H1 (cell line): ENCODE measurements around the gene FRMD4A. TPM values are rescaled to one million over a fixed set of nuclear protein-coding genes. Genes with fewer than 3 reads are reported as not detected.

Experiments
- CTCF ChIA-PET: fragments of 300-600 bp; sonication (Branson Sonifier 250); formaldehyde crosslinking; loops from one replicate; lab custom pipeline; 2021; ENCODE audit not compliant: partially characterized antibody; lab: Charles Lee
- POLR2A ChIA-PET: fragments of 300-600 bp; sonication (Branson Sonifier 250); formaldehyde crosslinking; loops from one replicate; lab custom pipeline; 2021; ENCODE audit warnings: inconsistent platforms; ENCODE audit not compliant: partially characterized antibody; lab: Charles Lee
- DNase-seq, 2 experiments: peaks; one replicate each; pipeline versions ENCODE4 v3.0.0 to v3.0.0-alpha.2; 2010 to 2022; ENCODE audit warnings: low spot score in 2 of 2, low read depth in 1 of 2, mixed read lengths in 1 of 2
- FAIRE-seq: peaks from 2 replicates; lab custom pipeline; 2011; peaks lifted over from hg19 to GRCh38; lab: Jason Lieb, UNC
- H2AFZ ChIP-seq: 2 replicates; pipeline ENCODE4 v1.8.1; 2012; ENCODE audit warnings: low read length, inconsistent platforms
- H2AK5ac ChIP-seq: 2 replicates; pipeline ENCODE4 v1.6.1; 2013; ENCODE audit warnings: low read depth, low read length
- H2BK120ac ChIP-seq: replicated peaks from 2 replicates; pipeline ENCODE3; 2013; ENCODE audit warnings: low read depth, low read length, inconsistent platforms
- H2BK12ac ChIP-seq: 2 replicates; pipeline ENCODE4 v1.6.1; 2013; ENCODE audit warnings: low read depth, low read length
- H2BK15ac ChIP-seq: 2 replicates; pipeline ENCODE4 v1.6.1; 2013; ENCODE audit warnings: low read length
- H2BK20ac ChIP-seq: 2 replicates; pipeline ENCODE4 v1.6.1; 2013; ENCODE audit warnings: low read length
- H2BK5ac ChIP-seq: 2 replicates; pipeline ENCODE4 v1.6.1; 2013; ENCODE audit warnings: low read depth, low read length
- H3K14ac ChIP-seq: 2 replicates; pipeline ENCODE4 v1.6.1; 2013; ENCODE audit warnings: inconsistent platforms; ENCODE audit not compliant: insufficient read length
- H3K18ac ChIP-seq: 2 replicates; pipeline ENCODE4 v1.6.1; 2013; ENCODE audit warnings: low read length; ENCODE audit errors: extremely low read depth
- H3K23ac ChIP-seq: 2 replicates; pipeline ENCODE4 v1.6.1; 2013; ENCODE audit warnings: inconsistent platforms; ENCODE audit not compliant: insufficient read length
- H3K23me2 ChIP-seq: 2 replicates; pipeline ENCODE4 v1.6.1; 2013; ENCODE audit warnings: low read depth, low read length
- H3K27ac ChIP-seq: 2 replicates; pipeline ENCODE4 v1.6.1; 2011; ENCODE audit warnings: low read depth, low read length, inconsistent platforms
- H3K27me3 ChIP-seq, 4 experiments: replicated peaks in 1 of 4; 1 replicate in 1 of 4; 2 replicates in 3 of 4; pipeline versions ENCODE4 v1.6.1 to v1.8.1; 2011 to 2013; ENCODE audit warnings: low read length in 3 of 4, mild to moderate bottlenecking in 3 of 4, inconsistent platforms in 2 of 4, mixed read lengths in 2 of 4, moderate library complexity in 1 of 4; ENCODE audit not compliant: control insufficient read depth in 3 of 4, insufficient read depth in 3 of 4; ENCODE audit errors: extremely low read depth in 1 of 4
- H3K36me3 ChIP-seq, 4 experiments: 2 replicates each; pipeline versions ENCODE4 v1.6.1 to v1.8.1; 2011 to 2013; ENCODE audit warnings: mild to moderate bottlenecking in 4 of 4, low read length in 3 of 4, moderate library complexity in 2 of 4, control low read depth in 1 of 4, inconsistent platforms in 1 of 4; ENCODE audit not compliant: insufficient read depth in 4 of 4, control insufficient read depth in 2 of 4
- H3K4ac ChIP-seq: replicated peaks from 2 replicates; pipeline ENCODE3; 2013; ENCODE audit warnings: low read length, low read depth, mixed read lengths, inconsistent platforms; ENCODE audit not compliant: insufficient read length
- H3K4me1 ChIP-seq, 4 experiments: replicated peaks in 1 of 4; 1 replicate in 1 of 4; 2 replicates in 3 of 4; pipeline versions ENCODE4 v1.6.1 to v1.8.1; 2011 to 2013; ENCODE audit warnings: low read length in 3 of 4, inconsistent platforms in 2 of 4, mixed read lengths in 1 of 4; ENCODE audit not compliant: insufficient read depth in 4 of 4, control insufficient read depth in 3 of 4
- H3K4me2 ChIP-seq, 2 experiments: 2 replicates each; pipeline versions ENCODE4 v1.6.1 to v1.8.1; 2011 to 2013; ENCODE audit warnings: low read depth in 2 of 2, low read length in 2 of 2, control low read depth in 1 of 2, inconsistent platforms in 1 of 2, mild to moderate bottlenecking in 1 of 2; ENCODE audit not compliant: insufficient read depth in 1 of 2
- H3K4me3 ChIP-seq, 4 experiments: fragments of 200-600, 300-600 bp in 1 of 4; sonication (generic), shearing (Covaris generic), sonication (Bioruptor Twin) in 1 of 4; 2 replicates each; pipeline versions ENCODE4 v1.5.1 to v1.8.1; 2011 to 2016; ENCODE audit warnings: low read length in 4 of 4, low read depth in 3 of 4, control low read depth in 2 of 4, inconsistent platforms in 2 of 4, mild to moderate bottlenecking in 2 of 4, mixed read lengths in 1 of 4, moderate library complexity in 1 of 4; ENCODE audit not compliant: insufficient read depth in 2 of 4; ENCODE audit errors: extremely low read depth in 1 of 4
- H3K56ac ChIP-seq: replicated peaks from 2 replicates; pipeline ENCODE3; 2013; ENCODE audit warnings: low read depth, mild to moderate bottlenecking, mixed read lengths, low read length, inconsistent platforms; ENCODE audit not compliant: insufficient read length
- H3K79me1 ChIP-seq: 2 replicates; pipeline ENCODE4 v1.6.1; 2013; ENCODE audit warnings: low read depth, low read length, control low read depth
- H3K79me2 ChIP-seq, 2 experiments: 2 replicates each; pipeline versions ENCODE4 v1.6.1 to v1.8.1; 2012 to 2013; ENCODE audit warnings: low read length in 2 of 2, mild to moderate bottlenecking in 2 of 2, inconsistent platforms in 1 of 2; ENCODE audit not compliant: insufficient read depth in 2 of 2, control insufficient read depth in 1 of 2
- H3K9ac ChIP-seq, 4 experiments: replicated peaks in 1 of 4; 1 replicate in 1 of 4; 2 replicates in 3 of 4; pipeline versions ENCODE4 v1.6.1 to v1.8.1; 2011 to 2013; ENCODE audit warnings: low read depth in 3 of 4, low read length in 3 of 4, control low read depth in 2 of 4, mild to moderate bottlenecking in 2 of 4, moderate library complexity in 2 of 4, inconsistent platforms in 1 of 4; ENCODE audit errors: extremely low read depth in 1 of 4
- H3K9me3 ChIP-seq, 2 experiments: 2 replicates each; pipeline versions ENCODE4 v1.6.1 to v1.8.1; 2012 to 2013; ENCODE audit warnings: mild to moderate bottlenecking in 2 of 2, moderate library complexity in 2 of 2, control low read depth in 1 of 2, inconsistent platforms in 1 of 2, low read depth in 1 of 2, low read length in 1 of 2, mixed read lengths in 1 of 2; ENCODE audit not compliant: insufficient read depth in 2 of 2
- H4K20me1 ChIP-seq, 2 experiments: replicated peaks in 1 of 2; 2 replicates each; pipeline versions ENCODE3 to v1.8.1; 2011 to 2013; ENCODE audit warnings: inconsistent platforms in 2 of 2, low read length in 2 of 2, mild to moderate bottlenecking in 1 of 2; ENCODE audit not compliant: insufficient read depth in 2 of 2, control insufficient read depth in 1 of 2
- H4K5ac ChIP-seq: 2 replicates; pipeline ENCODE4 v1.6.1; 2013; ENCODE audit warnings: low read length, low read depth, mixed read lengths, inconsistent platforms; ENCODE audit not compliant: insufficient read length
- H4K8ac ChIP-seq: 2 replicates; pipeline ENCODE4 v1.8.0; 2013; ENCODE audit warnings: mild to moderate bottlenecking, moderate library complexity, low read length, inconsistent platforms; ENCODE audit not compliant: insufficient read depth; ENCODE audit errors: extremely low read depth
- H4K91ac ChIP-seq: replicated peaks from 2 replicates; pipeline ENCODE3; 2013; ENCODE audit warnings: low read length, mixed read lengths, inconsistent platforms; ENCODE audit not compliant: insufficient read length
- ASH2L ChIP-seq: fragments of 200-600, 300-600 bp; sonication (generic); IDR thresholded peaks from one replicate; pipeline ENCODE4 v1.7.1; 2017; ENCODE audit warnings: low read length
- CBX5 ChIP-seq: fragments of 300-800, 300-1000 bp; sonication (generic); IDR thresholded peaks from 2 replicates; pipeline ENCODE4 v1.7.1; 2016; ENCODE audit warnings: antibody characterized with exemption, low read length, low read depth
- CEBPB ChIP-seq: IDR thresholded peaks from 2 replicates; pipeline ENCODE4 v1.6.1; 2012; ENCODE audit warnings: low read depth, low read length
- E2F6 ChIP-seq: IDR thresholded peaks from 2 replicates; pipeline ENCODE4 v1.6.1; 2012; ENCODE audit warnings: inconsistent platforms
- FOSL1 ChIP-seq: IDR thresholded peaks from 2 replicates; pipeline ENCODE4 v1.6.1; 2011; ENCODE audit warnings: mild to moderate bottlenecking, low read depth, low read length, moderate library complexity; ENCODE audit not compliant: insufficient read depth
- POLR2A ChIP-seq, 2 experiments: IDR thresholded peaks; 1 replicate in 1 of 2; 2 replicates in 1 of 2; pipeline ENCODE4 v1.6.1; 2011; ENCODE audit warnings: low read depth in 2 of 2, low read length in 2 of 2, mild to moderate bottlenecking in 2 of 2; ENCODE audit errors: control extremely low read depth in 1 of 2
- RFX5 ChIP-seq: IDR thresholded peaks from 2 replicates; pipeline ENCODE4 v1.6.1; 2011; ENCODE audit warnings: low read depth, low read length, improper control_type of control experiment, borderline replicate concordance
- SP1 ChIP-seq: IDR thresholded peaks from 2 replicates; pipeline ENCODE4 v1.6.1; 2011; ENCODE audit warnings: low read depth, low read length
- SRF ChIP-seq: IDR thresholded peaks from 2 replicates; pipeline ENCODE4 v1.6.1; 2011; ENCODE audit warnings: mild to moderate bottlenecking, low read depth, low read length, moderate library complexity
- TAF7 ChIP-seq: optimal IDR thresholded peaks from 2 replicates; pipeline ENCODE3; 2011; ENCODE audit warnings: low read depth, mild to moderate bottlenecking, inconsistent platforms, low read length, moderate library complexity, borderline replicate concordance
- TBP ChIP-seq: IDR thresholded peaks from 2 replicates; pipeline ENCODE4 v1.6.1; 2011; ENCODE audit warnings: low read depth, low read length, improper control_type of control experiment
- WGBS, 2 experiments: shearing (Covaris generic) in 1 of 2; methylation state at CpG; one replicate each; pipeline versions ENCODE4 v1.1.6 to v1.1.7; 2013 to 2015; ENCODE audit warnings: low lambda C conversion rate in 2 of 2, mixed read lengths in 2 of 2, inconsistent platforms in 1 of 2, low coverage in 1 of 2, missing lambda C conversion rate in 1 of 2; ENCODE audit not compliant: insufficient replicate concordance in 2 of 2, insufficient coverage in 1 of 2, insufficient read length in 1 of 2; ENCODE audit errors: extremely low coverage in 1 of 2, missing lambda C conversion rate in 1 of 2; 5-methylcytosine and 5-hydroxymethylcytosine counted together
- polyA plus RNA-seq, 7 experiments: library from polyadenylated mRNA; depleted of rRNA in 3 of 7; stranded (reverse) in 5 of 7; unstranded in 2 of 7; fragments of >200 nt in 5 of 7; fragments of 200-250 nt in 2 of 7; gene quantifications; 1 replicate in 5 of 7; 2 replicates in 1 of 7; 4 replicates in 1 of 7; pipeline versions ENCODE4 v1.2.1 to v1.2.3, GENCODE V29; 2011 to 2013; ENCODE audit warnings: missing spikeins in 2 of 7, mixed read lengths in 2 of 7
- total RNA-seq: library from RNA; stranded (reverse); fragmentation: NEBNext Ultra II Directional; extraction: Animal tissue kit (Norgen Biotek cat#: 25700); gene quantifications from 2 replicates; pipeline ENCODE4 v1.2.1, GENCODE V29; 2021
- TF ChIP-seq, protein P1 (sequence below), 3 experiments: IDR thresholded peaks; 1 replicate in 2 of 3; 2 replicates in 1 of 3; pipeline versions ENCODE4 v1.5.1 to v1.6.1; 2011; ENCODE audit warnings: low read length in 3 of 3, mild to moderate bottlenecking in 3 of 3, inconsistent platforms in 2 of 3, low read depth in 1 of 3, moderate library complexity in 1 of 3; ENCODE audit not compliant: insufficient read depth in 1 of 3; ENCODE audit errors: control extremely low read depth in 1 of 3

FRMD4A gene
- total and polyA plus RNA-seq, 2 of the 8 experiments (the other 6 are each of a cell fraction or from before 2014, with no cell fraction given), result 38.6 to 39.6 TPM

GRCh38 chr10:13983035-13983434 is 347.7 kb downstream of the FRMD4A start:
- Histone ChIP-seq H3K79me1 (no peaks in the 10 kb centered on the region; the same call in 1 of the 2 replicates), H3K27ac (no peak overlapping the region), H3K4me3 (no peak overlapping the region), H3K56ac (no peak overlapping the region), H4K91ac (no peak overlapping the region), H3K18ac (no peak overlapping the region), H3K27me3 (no peaks in the 10 kb centered on the region; a peak in 1 of 7 replicates), H3K4ac (no peak overlapping the region), H4K5ac (no peak overlapping the region), H3K9me3 (no peaks in the 10 kb centered on the region), H2BK120ac (no peak overlapping the region), H3K14ac (no peak overlapping the region), H3K79me2 (no peaks in the 10 kb centered on the region), H2BK5ac (no peak overlapping the region), H3K4me1 (peaks cover 0 to 2% (median 0%) of the 10 kb centered on the region in 4 experiments; a peak in 1 of 7 replicates), H2AK5ac (no peak overlapping the region), H2BK20ac (no peak overlapping the region), H3K23ac (no peak overlapping the region), H2AFZ (no peak overlapping the region), H2BK12ac (no peak overlapping the region), H3K9ac (no peak overlapping the region), H3K23me2 (no peaks in the 10 kb centered on the region), H4K20me1 (no peaks in the 10 kb centered on the region), H3K4me2 (no peak overlapping the region), H2BK15ac (no peak overlapping the region), H4K8ac (no peak overlapping the region), H3K36me3 (no peaks in the 10 kb centered on the region)
- ChIA-PET CTCF (interaction anchor here (1.0 kb wide), 1 partner anchor 24 kb away, joined by 3 read pairs; no protein-coding TSS in a partner anchor), POLR2A (interaction anchor here (1.0 kb wide), 1 partner anchor 203 kb away, joined by 3 read pairs; no protein-coding TSS in a partner anchor)
- WGBS, 2 experiments, result 86% methylated on average over 9 of the region's 9 CpGs; no CpG with 5 or more reads in 1 of the 2 experiments
- no peak for DNase-seq
- no peak for FAIRE-seq
- TF ChIP-seq E2F6 (no peak), SRF (no peak), TAF7 (no peak), CEBPB (no peak), TBP (no peak), FOSL1 (no peak), SP1 (no peak), ASH2L (no peak), CBX5 (no peak), RFX5 (no peak), POLR2A (IDR thresholded peaks at IDR 0.05; ENCODE audit: control extremely low read depth in 1 of 2, low read depth in 2 of 2, low read length in 2 of 2) (no peak)
- TF ChIP-seq, protein P1, sequence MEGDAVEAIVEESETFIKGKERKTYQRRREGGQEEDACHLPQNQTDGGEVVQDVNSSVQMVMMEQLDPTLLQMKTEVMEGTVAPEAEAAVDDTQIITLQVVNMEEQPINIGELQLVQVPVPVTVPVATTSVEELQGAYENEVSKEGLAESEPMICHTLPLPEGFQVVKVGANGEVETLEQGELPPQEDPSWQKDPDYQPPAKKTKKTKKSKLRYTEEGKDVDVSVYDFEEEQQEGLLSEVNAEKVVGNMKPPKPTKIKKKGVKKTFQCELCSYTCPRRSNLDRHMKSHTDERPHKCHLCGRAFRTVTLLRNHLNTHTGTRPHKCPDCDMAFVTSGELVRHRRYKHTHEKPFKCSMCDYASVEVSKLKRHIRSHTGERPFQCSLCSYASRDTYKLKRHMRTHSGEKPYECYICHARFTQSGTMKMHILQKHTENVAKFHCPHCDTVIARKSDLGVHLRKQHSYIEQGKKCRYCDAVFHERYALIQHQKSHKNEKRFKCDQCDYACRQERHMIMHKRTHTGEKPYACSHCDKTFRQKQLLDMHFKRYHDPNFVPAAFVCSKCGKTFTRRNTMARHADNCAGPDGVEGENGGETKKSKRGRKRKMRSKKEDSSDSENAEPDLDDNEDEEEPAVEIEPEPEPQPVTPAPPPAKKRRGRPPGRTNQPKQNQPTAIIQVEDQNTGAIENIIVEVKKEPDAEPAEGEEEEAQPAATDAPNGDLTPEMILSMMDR (IDR thresholded peaks at IDR 0.05; ENCODE audit: control extremely low read depth in 1 of 3, insufficient read depth in 1 of 3, low read depth in 1 of 3, low read length in 3 of 3), result no peak
